Adrenal gland (tissue), 5 donors: ENCODE results near the gene FCSK.

ENCODE experiments used
- POLR2A ChIP-seq, 2 donors: fragments of 450-650 bp; IDR thresholded peaks; one replicate each; pipeline ENCODE4 v1.6.1; 2017; ENCODE audit warnings: antibody characterized with exemption in 2 of 2, mild to moderate bottlenecking in 2 of 2, moderate library complexity in 1 of 2
- TF ChIP-seq, protein P1 (sequence below), 6 experiments: fragments of 450-650 bp in 4 of 6; fragments of 200-600 bp in 2 of 6; sonication (generic) in 1 of 6; IDR thresholded peaks; 1 replicate in 5 of 6; 2 replicates in 1 of 6; pipeline versions ENCODE4 v1.5.1 to v1.8.0; 2016 to 2021; ENCODE audit warnings: antibody characterized with exemption in 6 of 6, mild to moderate bottlenecking in 2 of 6, moderate library complexity in 1 of 6
- donor health status: DM: no; HTN: no; CAD: no.

DNA sequence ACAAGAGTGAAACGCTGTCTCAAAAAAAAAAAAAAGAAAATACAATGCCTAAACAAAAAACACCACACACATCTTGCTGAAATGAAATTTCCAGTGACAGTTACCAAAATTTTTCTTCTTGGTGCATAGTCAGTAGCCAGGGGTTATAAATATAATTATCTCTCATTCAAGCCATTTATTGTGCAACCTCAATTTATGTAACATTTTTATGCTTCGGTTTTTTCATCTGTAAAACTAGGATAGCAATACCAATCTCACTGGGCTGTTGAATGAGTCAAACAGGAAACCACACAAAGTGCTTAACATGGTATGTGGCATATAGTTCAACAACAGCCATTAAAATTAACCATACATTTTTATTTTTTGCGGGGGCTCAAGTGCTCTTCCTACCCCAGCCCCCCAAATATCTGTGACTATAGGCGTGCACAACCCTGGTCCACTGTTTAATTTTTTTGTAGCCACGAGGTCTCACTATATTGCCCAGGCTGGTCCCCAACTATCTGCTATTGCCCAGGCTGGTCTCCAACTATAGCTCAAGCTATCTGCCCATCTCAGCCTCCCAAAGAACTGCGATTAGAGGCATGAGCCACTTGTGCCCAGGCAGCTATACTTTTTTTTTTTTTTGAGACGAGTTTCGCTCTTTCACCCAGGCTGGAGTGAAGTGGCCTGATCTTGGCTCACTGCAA lies 66.4 kb downstream of the FCSK start:
- TF ChIP-seq, protein P1, sequence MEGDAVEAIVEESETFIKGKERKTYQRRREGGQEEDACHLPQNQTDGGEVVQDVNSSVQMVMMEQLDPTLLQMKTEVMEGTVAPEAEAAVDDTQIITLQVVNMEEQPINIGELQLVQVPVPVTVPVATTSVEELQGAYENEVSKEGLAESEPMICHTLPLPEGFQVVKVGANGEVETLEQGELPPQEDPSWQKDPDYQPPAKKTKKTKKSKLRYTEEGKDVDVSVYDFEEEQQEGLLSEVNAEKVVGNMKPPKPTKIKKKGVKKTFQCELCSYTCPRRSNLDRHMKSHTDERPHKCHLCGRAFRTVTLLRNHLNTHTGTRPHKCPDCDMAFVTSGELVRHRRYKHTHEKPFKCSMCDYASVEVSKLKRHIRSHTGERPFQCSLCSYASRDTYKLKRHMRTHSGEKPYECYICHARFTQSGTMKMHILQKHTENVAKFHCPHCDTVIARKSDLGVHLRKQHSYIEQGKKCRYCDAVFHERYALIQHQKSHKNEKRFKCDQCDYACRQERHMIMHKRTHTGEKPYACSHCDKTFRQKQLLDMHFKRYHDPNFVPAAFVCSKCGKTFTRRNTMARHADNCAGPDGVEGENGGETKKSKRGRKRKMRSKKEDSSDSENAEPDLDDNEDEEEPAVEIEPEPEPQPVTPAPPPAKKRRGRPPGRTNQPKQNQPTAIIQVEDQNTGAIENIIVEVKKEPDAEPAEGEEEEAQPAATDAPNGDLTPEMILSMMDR (IDR thresholded peaks at IDR 0.05): no peak
- TF ChIP-seq POLR2A (IDR thresholded peaks at IDR 0.05): no peak
